Midbrain (tissue), 1 donor: Measurements from ENCODE around the gene ZBTB1.
"Not testable (repeated sequence)": the region's sequence is repeated elsewhere in the genome, so short reads cannot be mapped to it uniquely, and the experiment has no call there.

Source experiments
- DNase-seq: peaks from one replicate; lab custom pipeline; 2025; lab: John Stamatoyannopoulos, UW

ZBTB1 gene

DNA sequence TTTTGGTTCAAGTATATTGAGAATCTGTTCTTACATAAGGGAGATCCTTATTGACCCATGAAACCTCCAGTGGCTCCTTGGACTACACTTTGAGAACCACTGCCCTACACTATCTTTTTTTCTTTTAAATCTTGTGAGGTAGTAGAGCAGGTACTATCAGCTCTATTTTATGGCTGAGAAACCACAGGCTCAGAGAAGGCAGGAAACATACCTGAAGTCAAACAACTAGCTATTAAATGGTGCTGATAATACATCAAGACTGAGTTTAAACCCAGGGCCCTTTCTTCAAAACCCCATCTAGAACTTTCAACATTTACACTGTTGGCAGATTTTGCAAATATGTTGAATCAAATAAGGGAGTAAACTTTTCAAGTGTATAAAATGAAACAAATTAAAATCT, 7.8 kb upstream of the ZBTB1 start:
- DNase-seq: no peak

DNA sequence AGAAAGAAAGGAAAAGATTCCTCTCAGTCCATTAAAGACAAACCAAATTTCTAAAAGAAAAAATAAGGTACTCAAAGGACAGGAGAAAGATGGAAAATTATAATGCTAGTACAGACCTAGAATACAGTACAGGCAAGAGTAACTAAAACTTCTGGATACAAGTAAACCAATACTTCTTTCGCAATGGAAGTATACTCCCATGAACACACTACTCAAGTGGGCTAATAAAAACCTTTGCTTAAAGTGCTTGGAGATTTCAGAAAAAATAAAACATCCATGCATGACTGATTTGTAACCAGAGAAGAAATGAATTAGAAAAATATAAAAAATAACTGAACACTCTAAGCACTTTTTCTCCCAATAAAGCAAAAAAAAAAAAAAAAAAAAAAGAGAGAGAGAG, 4.5 kb upstream of the ZBTB1 start:
- DNase-seq: no peak

GRCh38 chr14:64501411-64502171, 3.0 kb upstream of the ZBTB1 start:
- DNase-seq: no peak

- no peak for DNase-seq
Measured at GRCh38 chr14:64502456-64502855, 2.1 kb upstream of the ZBTB1 start.

- DNase-seq: no peak
Measured at GRCh38 chr14:64502887-64503433, 1.6 kb upstream of the ZBTB1 start.

DNA sequence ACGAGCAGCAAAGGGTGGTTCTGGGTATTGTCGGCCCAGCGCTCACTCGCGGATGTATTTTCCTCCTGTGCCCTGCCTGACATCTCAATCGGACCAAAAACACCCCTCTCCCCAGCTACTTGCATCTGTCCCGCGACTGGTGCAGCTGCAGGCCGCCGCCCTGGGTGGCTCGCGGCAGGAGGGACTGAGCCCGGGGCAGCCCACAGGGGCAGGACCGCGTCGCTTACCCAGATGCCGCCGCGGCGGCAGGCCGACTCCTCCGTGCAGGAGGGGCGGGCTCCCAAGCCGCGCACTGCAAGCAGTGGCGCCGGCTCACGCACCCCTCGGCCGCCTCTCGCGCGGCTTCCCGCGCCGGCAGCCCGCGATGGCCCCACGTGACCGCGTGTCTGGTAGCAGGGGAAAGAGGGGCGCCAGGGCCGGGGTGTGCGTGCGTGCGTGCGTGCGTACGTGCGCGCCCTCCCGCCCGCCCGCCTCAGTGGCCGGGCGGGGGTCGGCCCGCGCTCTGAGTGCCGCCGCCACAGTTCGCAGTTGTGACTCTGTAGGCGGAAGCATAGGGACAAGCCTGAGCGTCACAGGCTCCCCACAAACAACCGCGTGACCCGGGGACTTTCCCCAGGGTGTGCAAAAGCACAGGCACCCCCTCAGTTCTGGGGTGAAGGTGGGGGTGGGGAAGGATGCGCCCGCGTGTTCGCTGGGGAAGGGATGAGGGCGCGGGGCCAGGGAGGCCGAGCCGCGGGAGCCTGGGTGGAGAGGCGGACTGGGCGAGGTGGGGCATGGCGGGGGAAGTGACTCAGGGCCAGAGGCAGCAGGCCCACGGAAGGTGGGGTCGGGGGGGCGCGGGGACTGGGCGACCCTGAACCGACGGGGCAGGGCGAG, 898 bp upstream of the ZBTB1 start, which contains the start of gene ZBTB25:
ZBTB25 (minus strand) TSS at position 405 of the 876 bp plus-strand sequence. CDS start 13,305 bp downstream, outside the sequence.
- DNase-seq: peak; percentile 91

- DNase-seq: peak; percentile 89
Measured at GRCh38 chr14:64504897-64505794, 576 bp downstream of the ZBTB1 start.

DNA sequence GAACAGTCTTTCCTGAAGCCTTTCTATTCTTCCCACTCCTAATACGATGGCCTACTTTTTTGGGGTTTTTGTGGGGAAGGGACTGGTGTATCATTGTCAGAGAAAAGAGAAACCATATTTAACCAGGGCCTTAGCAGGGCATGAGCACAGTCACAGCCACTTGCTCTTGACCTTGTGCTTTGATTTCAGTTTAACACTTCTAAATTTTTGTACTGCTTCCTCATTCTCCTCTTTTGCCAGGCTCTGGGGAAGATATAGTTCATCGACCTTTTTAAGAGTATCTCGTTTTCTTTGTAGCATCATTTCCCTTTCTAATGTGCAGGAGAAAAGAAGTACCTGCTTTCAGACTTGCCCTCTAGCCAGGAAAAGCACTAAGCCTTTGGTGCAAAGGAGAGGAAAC, 2.2 kb downstream of the ZBTB1 start:
- no peak for DNase-seq

DNA sequence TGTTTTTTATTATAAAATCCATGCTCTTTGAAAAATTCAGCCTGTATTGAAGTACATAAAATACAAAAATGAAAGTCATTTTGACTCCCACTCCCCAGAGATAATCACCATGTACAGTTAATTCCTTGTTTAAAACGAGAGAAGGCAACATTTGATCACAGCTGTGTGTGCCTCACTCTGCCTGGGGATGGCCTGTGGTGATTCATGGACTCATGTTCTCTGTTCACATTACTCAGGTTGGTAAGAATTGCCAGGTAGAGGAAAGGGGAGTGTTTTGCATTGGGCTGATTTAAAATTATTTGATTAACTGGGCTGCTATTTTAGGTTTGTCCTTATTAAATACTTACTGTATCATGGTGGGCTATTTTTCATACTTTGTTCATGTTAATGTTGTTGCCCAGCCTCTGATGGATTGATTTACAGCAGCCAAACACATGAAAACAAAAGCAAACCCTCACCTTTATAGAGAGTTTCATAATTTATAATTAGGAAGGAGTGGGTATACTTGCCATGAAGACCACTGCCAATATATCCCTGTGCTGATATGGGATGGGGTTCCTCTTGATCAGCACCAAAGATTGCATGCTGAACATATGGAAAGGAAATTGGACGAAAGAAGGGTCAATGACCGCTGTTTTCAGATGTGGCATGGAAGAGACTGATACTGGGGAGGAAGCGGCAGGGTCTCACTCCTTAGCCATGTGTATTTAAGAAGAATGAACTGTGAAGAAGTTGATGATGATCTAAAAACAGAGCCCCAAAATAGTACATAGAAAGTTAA, 3.0 kb downstream of the ZBTB1 start:
- DNase-seq: no peak

- DNase-seq: no peak
Measured at GRCh38 chr14:64508215-64508776, 3.7 kb downstream of the ZBTB1 start.

DNA sequence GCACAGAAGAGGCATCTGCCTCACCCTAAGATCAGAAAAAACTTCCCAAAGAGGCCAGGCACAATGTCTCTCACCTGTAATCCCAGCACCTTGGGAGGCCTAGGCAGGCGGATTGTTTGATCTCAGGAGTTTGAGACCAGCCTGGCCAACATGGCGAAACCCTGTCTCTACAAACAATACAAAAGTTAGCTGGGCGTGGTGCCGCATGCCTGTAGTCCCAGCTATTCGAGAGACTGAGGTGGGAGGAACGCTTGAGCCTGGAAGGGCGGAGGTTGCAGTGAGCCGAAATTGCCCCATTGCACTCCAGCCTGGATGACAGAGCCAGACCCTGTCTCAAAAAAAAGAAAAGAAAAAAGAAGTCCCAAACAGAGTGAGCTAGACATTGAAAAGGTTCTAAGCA, 4.5 kb downstream of the ZBTB1 start:
- DNase-seq: no peak

DNA sequence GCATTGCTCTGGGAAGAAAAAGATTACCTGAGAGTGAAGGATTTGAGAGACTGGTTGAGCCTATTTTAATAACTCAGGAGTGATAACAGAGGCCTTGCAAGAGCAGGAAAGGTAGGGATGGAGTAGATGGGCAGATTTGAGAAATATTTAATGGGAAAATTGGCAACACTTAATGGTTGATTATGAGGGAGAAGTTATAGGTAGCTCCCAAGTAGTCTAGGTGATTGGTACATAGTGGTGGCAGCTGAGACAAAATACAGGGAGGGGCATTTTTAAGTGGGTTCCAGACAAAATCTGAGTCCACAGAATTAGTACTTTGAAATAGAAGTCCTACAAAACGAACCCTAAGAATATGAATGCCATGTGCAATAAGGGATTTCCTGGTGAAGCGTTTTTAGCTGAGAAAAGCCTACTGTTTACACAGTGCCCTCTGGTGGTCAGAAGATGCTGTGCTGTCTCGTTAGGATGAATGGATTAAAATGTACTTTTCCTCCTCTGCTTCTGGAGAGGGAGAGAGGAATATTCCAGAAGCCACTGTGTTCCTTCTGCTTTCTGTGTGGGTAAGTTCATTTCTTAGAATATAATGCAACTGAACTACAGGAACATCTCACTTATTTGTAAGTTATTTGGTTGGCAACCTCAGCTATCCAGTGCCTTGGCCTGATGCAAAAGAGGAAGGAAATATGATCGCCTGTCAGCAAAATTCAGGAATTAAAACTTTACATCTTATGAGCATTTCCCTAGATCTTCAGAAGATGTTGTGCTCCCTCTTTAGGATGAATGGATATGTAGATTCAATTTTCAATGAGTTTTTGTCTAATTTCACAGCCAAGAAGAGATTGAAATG, 6.5 kb downstream of the ZBTB1 start:
- peak; percentile 82 for DNase-seq

DNA sequence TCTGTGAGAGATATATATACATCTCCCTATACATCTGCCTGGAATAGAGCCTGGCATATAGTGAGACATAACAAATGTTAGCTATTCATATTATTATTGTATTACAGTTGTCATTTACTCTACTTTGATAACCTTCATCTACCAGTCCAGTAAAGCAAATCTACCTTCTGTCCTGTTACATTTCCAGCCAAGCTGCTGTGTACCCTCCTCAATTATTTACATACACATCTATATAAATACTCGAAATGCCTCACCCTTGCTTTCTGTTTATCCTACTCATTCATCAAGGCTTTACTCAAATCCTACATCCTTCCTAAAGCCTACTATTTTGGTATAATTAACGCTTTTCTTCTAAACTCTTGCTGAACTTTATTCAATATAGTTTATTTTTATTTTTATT, 8.7 kb downstream of the ZBTB1 start:
- no peak for DNase-seq

DNA sequence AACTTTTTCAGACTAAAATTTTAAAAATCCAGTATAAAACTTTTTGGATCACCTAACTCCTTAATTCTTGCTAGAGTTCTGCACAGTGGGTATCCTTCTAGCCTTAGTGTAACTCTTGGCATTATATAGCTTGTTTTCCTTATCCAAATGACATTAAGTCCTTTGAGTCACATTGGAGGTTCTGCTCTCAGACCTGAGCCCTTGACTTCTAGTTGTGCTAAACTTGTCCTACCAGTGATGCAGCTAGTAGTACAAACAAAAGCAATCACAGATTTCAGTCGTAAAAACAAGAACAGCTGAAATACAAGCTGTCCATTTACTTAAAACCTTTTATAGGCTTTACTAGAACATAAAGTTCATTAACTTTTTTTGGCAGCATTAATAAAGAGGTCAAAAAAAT, 10.5 kb downstream of the ZBTB1 start:
- no peak for DNase-seq

- DNase-seq: no peak
Measured at GRCh38 chr14:64516969-64517368, 12.4 kb downstream of the ZBTB1 start.

DNA sequence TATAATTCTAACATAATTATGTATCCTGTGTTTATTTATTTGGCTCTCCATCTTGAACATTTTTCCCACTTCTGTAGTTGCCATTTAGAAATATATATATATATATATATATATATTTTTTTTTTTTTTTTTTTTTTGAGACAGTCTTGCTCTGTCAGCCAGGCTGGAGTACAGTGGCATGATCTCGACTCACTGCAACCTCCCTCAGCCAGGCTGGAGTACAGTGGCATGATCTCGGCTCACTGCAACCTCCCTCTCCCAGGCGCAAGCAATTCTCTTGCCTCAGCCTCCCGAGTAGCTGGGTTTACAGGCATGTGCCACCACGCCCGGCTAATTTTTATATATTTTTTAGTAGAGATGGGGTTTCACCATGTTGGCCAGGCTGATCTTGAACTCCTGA, 13.1 kb downstream of the ZBTB1 start:
- DNase-seq: not testable (repeated sequence)

DNA sequence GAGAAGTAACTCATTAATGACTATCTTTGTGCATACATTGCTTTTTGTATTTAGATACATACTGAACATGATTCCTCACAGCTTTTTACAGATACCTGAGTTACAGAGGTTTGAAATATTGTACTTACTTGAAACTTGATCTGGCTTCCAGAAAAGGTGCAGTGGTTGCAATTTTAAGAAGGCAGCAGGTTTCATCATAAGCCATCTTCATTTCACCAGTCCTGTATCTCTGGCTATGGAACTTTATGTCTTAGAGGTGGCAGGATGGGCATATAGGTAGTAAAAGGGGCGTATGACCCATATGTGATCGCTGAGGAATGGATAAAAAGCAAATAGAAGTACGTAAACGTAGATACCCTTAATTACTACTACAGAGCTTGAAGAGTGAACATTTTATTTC, 13.7 kb downstream of the ZBTB1 start:
- DNase-seq: no peak

GRCh38 chr14:64520699-64521098, 16.1 kb downstream of the ZBTB1 start:
- DNase-seq: no peak

- no peak for DNase-seq
Measured at GRCh38 chr14:64522591-64523355, 18.2 kb downstream of the ZBTB1 start.
